Adipose tissue (tissue), 3 donors: Measurements from ENCODE around the gene PADI4. TPM values are rescaled to one million over a fixed set of nuclear protein-coding genes. Genes with fewer than 3 reads are reported as not detected.
"Not testable (repeated sequence)": the region's sequence is repeated elsewhere in the genome, so short reads cannot be mapped to it uniquely, and the experiment has no call there.

Experiments used
- H3K27ac ChIP-seq: one replicate; pipeline ENCODE4 v1.5.1; 2013; ENCODE audit warnings: low read depth, low read length
- WGBS, 3 donors: extraction: QIAGEN DNeasy Blood & Tissue Kit; methylation state at CpG; one replicate each; pipeline ENCODE4 v1.1.7; 2013; 5-methylcytosine and 5-hydroxymethylcytosine counted together
- polyA plus RNA-seq, 3 donors: library from polyadenylated mRNA; stranded (reverse); fragments of 200-250 nt; gene quantifications; one replicate each; pipeline ENCODE4 v1.2.3, GENCODE V29; 2013
- donor health status: healthy with polysubstance abuse.
- donor health status: Bipolar disorder and iron deficiency.
- donor health status: healthy.

The PADI4 gene
- polyA plus RNA-seq, 3 donors = 0.36 to 10.2 (median 2.4) TPM

GRCh38 chr1:17307329-17307728, 668 bp upstream of the PADI4 start:
- no peak overlapping the region for H3K27ac ChIP-seq
- 82% methylated on average over 6 of the region's 6 CpGs for WGBS, 3 donors

- WGBS, 3 donors = 34 to 56% (median 45%) methylated on average over 6 of the region's 6 CpGs
- no peak overlapping the region for H3K27ac ChIP-seq
Observed at GRCh38 chr1:17308593-17308992, 596 bp downstream of the PADI4 start.

- WGBS, 3 donors = 54 to 58% (median 57%) methylated on average over 8 of the region's 8 CpGs
Observed at GRCh38 chr1:17309426-17310067, 1.6 kb downstream of the PADI4 start.

GRCh38 chr1:17310068-17310640, 2.2 kb downstream of the PADI4 start:
- H3K27ac ChIP-seq = no peak overlapping the region
- WGBS, 3 donors = 43 to 53% (median 46%) methylated on average over 7 of the region's 7 CpGs

More at GRCh38 chr1:17309426-17310067, 1.6 kb downstream of the PADI4 start:
- H3K27ac ChIP-seq = no peak overlapping the region

- WGBS, 3 donors = 78 to 84% (median 80%) methylated on average over 9 of the region's 9 CpGs
- H3K27ac ChIP-seq = no peak overlapping the region
Observed at GRCh38 chr1:17313530-17314309, 5.7 kb downstream of the PADI4 start.

- WGBS, 3 donors = 49 to 60% (median 51%) methylated on average over 8 to 9 of the region's 9 CpGs
- no peak overlapping the region for H3K27ac ChIP-seq
Observed at GRCh38 chr1:17314491-17314971, 6.5 kb downstream of the PADI4 start.

- 50 to 64% (median 60%) methylated on average over 7 of the region's 7 CpGs for WGBS, 3 donors
- no peak overlapping the region for H3K27ac ChIP-seq
Observed at GRCh38 chr1:17315542-17316130, 7.6 kb downstream of the PADI4 start.

- 83 to 85% (median 84%) methylated on average over 9 of the region's 9 CpGs for WGBS, 3 donors
- H3K27ac ChIP-seq = no peak overlapping the region
Observed at GRCh38 chr1:17316704-17317103, 8.7 kb downstream of the PADI4 start.

GRCh38 chr1:17318262-17318661, 10.3 kb downstream of the PADI4 start:
- WGBS, 3 donors = 34 to 67% (median 59%) methylated on average over 6 of the region's 6 CpGs
- H3K27ac ChIP-seq = no peak overlapping the region

- 83 to 92% (median 91%) methylated on average over 11 of the region's 11 CpGs for WGBS, 3 donors
- H3K27ac ChIP-seq = no peak overlapping the region
Observed at GRCh38 chr1:17319561-17320350, 11.8 kb downstream of the PADI4 start.

GRCh38 chr1:17321857-17322390, 13.9 kb downstream of the PADI4 start:
- 62 to 84% (median 80%) methylated on average over 6 of the region's 6 CpGs for WGBS, 3 donors
- H3K27ac ChIP-seq = not testable (repeated sequence)

- H3K27ac ChIP-seq = no peak overlapping the region
- 71 to 75% (median 74%) methylated on average over 5 of the region's 5 CpGs for WGBS, 3 donors
Observed at GRCh38 chr1:17328855-17329254, 20.9 kb downstream of the PADI4 start.

GRCh38 chr1:17329610-17330009, 21.6 kb downstream of the PADI4 start:
- WGBS, 3 donors = 75 to 78% (median 75%) methylated on average over 4 of the region's 4 CpGs
- no peak overlapping the region for H3K27ac ChIP-seq

GRCh38 chr1:17330856-17331255, 22.9 kb downstream of the PADI4 start:
- WGBS, 3 donors = 63 to 73% (median 72%) methylated on average over 7 of the region's 7 CpGs

GRCh38 chr1:17333081-17333480, 25.1 kb downstream of the PADI4 start:
- 89 to 96% (median 90%) methylated on average over 8 of the region's 8 CpGs for WGBS, 3 donors

More at GRCh38 chr1:17330856-17331255, 22.9 kb downstream of the PADI4 start:
- H3K27ac ChIP-seq = no peak overlapping the region

GRCh38 chr1:17335821-17336710, 28.1 kb downstream of the PADI4 start:
- 29 to 31% (median 31%) methylated on average over 20 of the region's 20 CpGs for WGBS, 3 donors
- H3K27ac ChIP-seq = no peak overlapping the region

More at GRCh38 chr1:17333081-17333480, 25.1 kb downstream of the PADI4 start:
- no peak overlapping the region for H3K27ac ChIP-seq
